Breast epithelium (tissue), 4 donors: ENCODE results near the gene TEX13A. TPM values are rescaled to one million over a fixed set of nuclear protein-coding genes. Genes with fewer than 3 reads are reported as not detected.

Source experiments
- DNase-seq, 2 donors: peaks; one replicate each; pipeline ENCODE4 v3.0.0-alpha.2; 2019; ENCODE audit warnings: low spot score in 2 of 2
- H3K27ac ChIP-seq, 2 donors: fragments of 200-600 bp; sonication (generic) in 1 of 2; one replicate each; pipeline ENCODE4 v1.5.1; 2016 to 2019; ENCODE audit warnings: mild to moderate bottlenecking in 1 of 2
- H3K27me3 ChIP-seq, 2 donors: fragments of 200-600 bp; sonication (generic) in 1 of 2; one replicate each; pipeline versions ENCODE4 v1.5.1 to v1.6.0; 2017 to 2019; ENCODE audit warnings: control low read depth in 1 of 2, mild to moderate bottlenecking in 1 of 2
- H3K36me3 ChIP-seq: fragments of 200-600 bp; one replicate; pipeline ENCODE4 v1.5.1; 2019
- H3K4me1 ChIP-seq, 2 donors: fragments of 200-600 bp; sonication (generic); one replicate each; pipeline ENCODE4 v1.5.1; 2016 to 2019; ENCODE audit warnings: control low read depth in 1 of 2
- H3K4me3 ChIP-seq, 3 donors: fragments of 200-600 bp; sonication (generic); 1 replicate in 2 of 3; 2 replicates in 1 of 3; pipeline ENCODE4 v1.5.1; 2016 to 2019; ENCODE audit warnings: mild to moderate bottlenecking in 3 of 3, moderate library complexity in 2 of 3
- H3K9me3 ChIP-seq, 2 donors: fragments of 200-600 bp; sonication (generic) in 1 of 2; one replicate each; pipeline ENCODE4 v1.5.1; 2016 to 2019; ENCODE audit warnings: control low read depth in 1 of 2
- POLR2A ChIP-seq: fragments of 450-650 bp; IDR thresholded peaks from one replicate; pipeline ENCODE4 v1.6.1; 2016; ENCODE audit warnings: antibody characterized with exemption, mild to moderate bottlenecking, moderate library complexity
- POLR2AphosphoS5 ChIP-seq, 3 donors: sonication (generic); formaldehyde crosslinking; IDR thresholded peaks; one replicate each; pipeline ENCODE4 v1.6.1; 2017; ENCODE audit warnings: antibody characterized with exemption in 3 of 3
- intact Hi-C: fragments of 100-400 bp; cut with DNase I; formaldehyde crosslinking; loops from one replicate; pipeline ENCODE4 v1.15.1; 2023; ENCODE audit warnings: low total_unique reads
- total RNA-seq, 3 donors: library from RNA; depleted of rRNA; stranded (reverse); fragments of >200 nt; gene quantifications; one replicate each; pipeline ENCODE4 v1.1.0, GENCODE V29; 2016
- TF ChIP-seq, protein P1 (sequence below), 3 donors: fragments of 450-650 bp; IDR thresholded peaks; one replicate each; pipeline ENCODE4 v1.5.1; 2016 to 2017; ENCODE audit warnings: antibody characterized with exemption in 3 of 3, mild to moderate bottlenecking in 3 of 3, moderate library complexity in 3 of 3

Gene TEX13A
- total RNA-seq, 3 donors from 2014 or later: not detected

DNA sequence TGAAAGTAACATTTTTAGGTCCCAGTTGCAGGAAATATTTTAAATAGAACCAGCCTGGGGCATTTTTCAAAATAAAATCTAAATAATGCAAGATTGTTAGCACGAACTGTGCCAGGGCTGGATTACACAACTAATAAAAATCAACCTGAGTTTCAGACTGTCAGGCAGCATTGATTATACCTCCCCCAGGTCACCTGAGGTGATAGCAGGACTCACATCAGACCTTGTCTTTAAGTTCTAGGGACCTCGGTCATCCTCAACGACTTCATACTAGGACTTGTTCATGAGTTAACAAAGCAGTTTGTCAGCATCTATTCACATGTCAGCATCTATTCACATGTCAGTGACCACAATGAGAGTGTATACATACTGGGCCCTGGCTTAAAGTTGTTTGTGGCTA, 8.7 kb upstream of the TEX13A start:
- Histone ChIP-seq H3K9me3 (no peaks in the 10 kb centered on the region), H3K27ac (no peak overlapping the region), H3K27me3 (peaks cover 0 to 35% of the 10 kb centered on the region in 2 donors), H3K4me1 (no peaks in the 10 kb centered on the region), H3K36me3 (no peaks in the 10 kb centered on the region), H3K4me3 (no peak overlapping the region)
- DNase-seq: no peak
- no peak for TF ChIP-seq POLR2A
- intact Hi-C loops: no loop called here

DNA sequence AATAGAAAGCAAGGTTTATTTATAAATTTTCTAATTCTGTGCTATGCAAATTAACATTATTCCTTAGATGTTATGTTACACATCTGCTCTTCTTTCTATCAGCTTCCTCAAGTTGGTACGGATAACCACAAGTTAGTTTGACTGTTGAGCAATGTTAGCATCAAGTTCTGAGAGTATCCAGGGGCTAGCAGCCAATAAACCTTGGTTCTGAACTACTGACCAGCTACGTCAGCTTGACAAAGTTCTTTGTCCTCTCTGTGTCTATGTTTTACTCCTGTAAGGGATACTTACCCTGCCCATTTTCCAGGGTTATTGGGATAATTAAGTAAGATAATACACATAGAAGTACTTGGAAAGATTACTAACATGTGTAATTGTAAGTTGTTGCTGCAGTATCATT, 8.1 kb upstream of the TEX13A start:
- no peak for DNase-seq
- intact Hi-C loops: no loop called here
- no peak overlapping the region for H3K4me3 ChIP-seq
- H3K27ac ChIP-seq: no peak overlapping the region
- H3K27me3 ChIP-seq: peaks cover 0 to 37% of the 10 kb centered on the region in 2 donors
- no peaks in the 10 kb centered on the region for H3K9me3 ChIP-seq
- H3K36me3 ChIP-seq: no peaks in the 10 kb centered on the region
- no peaks in the 10 kb centered on the region for H3K4me1 ChIP-seq
- TF ChIP-seq POLR2AphosphoS5 (IDR thresholded peaks at IDR 0.05) (no peak), POLR2A (no peak)
- TF ChIP-seq, protein P1, sequence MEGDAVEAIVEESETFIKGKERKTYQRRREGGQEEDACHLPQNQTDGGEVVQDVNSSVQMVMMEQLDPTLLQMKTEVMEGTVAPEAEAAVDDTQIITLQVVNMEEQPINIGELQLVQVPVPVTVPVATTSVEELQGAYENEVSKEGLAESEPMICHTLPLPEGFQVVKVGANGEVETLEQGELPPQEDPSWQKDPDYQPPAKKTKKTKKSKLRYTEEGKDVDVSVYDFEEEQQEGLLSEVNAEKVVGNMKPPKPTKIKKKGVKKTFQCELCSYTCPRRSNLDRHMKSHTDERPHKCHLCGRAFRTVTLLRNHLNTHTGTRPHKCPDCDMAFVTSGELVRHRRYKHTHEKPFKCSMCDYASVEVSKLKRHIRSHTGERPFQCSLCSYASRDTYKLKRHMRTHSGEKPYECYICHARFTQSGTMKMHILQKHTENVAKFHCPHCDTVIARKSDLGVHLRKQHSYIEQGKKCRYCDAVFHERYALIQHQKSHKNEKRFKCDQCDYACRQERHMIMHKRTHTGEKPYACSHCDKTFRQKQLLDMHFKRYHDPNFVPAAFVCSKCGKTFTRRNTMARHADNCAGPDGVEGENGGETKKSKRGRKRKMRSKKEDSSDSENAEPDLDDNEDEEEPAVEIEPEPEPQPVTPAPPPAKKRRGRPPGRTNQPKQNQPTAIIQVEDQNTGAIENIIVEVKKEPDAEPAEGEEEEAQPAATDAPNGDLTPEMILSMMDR (IDR thresholded peaks at IDR 0.05): no peak

DNA sequence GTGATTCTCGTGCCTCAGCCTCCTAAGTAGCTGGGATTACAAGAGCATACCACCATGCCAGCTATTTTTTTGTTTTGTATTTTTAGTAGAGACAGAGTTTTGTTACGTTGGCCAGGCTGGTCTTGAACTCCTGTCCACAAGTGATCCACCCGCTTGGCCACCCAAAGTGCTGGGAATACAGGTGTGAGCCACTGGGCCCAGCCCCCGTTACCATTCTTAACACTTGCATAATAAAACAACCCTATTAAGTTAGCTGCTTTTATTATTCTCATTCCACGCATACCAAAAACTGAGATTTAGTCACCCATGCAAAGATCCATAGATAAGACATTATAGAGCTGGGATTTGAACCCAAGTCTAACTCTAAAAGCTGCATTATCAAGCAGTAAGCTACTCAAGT, 6.0 kb upstream of the TEX13A start:
- DNase-seq: no peak
- Histone ChIP-seq H3K27me3 (peaks cover 0 to 37% of the 10 kb centered on the region in 2 donors), H3K9me3 (no peaks in the 10 kb centered on the region), H3K36me3 (no peaks in the 10 kb centered on the region), H3K27ac (no peak overlapping the region), H3K4me3 (no peak overlapping the region), H3K4me1 (no peaks in the 10 kb centered on the region)
- intact Hi-C loops: no loop called here
- no peak for TF ChIP-seq POLR2AphosphoS5 (IDR thresholded peaks at IDR 0.05)
- TF ChIP-seq, protein P1 (IDR thresholded peaks at IDR 0.05): no peak
- no peak for TF ChIP-seq POLR2A

DNA sequence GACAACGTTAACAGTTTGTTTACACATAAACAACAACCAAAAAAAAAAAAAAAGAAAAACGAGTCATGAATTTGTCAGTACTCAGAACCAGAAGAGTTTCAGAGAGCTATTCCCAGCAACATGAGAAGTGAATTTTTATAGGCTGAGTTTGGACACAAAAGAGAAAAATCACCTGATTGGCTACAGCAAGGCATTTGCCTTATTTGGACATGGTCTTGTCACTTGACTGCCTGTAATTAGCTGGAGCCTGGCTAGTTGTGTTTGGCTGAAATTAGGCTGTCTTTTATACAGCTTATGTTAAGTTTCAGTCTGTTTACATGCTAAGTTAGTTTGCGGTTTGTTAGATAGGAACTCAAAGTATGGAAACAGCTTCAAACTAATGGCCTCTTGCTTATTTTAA, 880 bp upstream of the TEX13A start:
- TF ChIP-seq POLR2A (no peak), POLR2AphosphoS5 (IDR thresholded peaks at IDR 0.05) (no peak)
- TF ChIP-seq, protein P1 (IDR thresholded peaks at IDR 0.05): no peak
- Histone ChIP-seq H3K4me3 (no peak overlapping the region), H3K36me3 (no peaks in the 10 kb centered on the region), H3K27ac (no peak overlapping the region), H3K27me3 (peaks cover 0 to 40% of the 10 kb centered on the region in 2 donors), H3K9me3 (no peaks in the 10 kb centered on the region), H3K4me1 (no peaks in the 10 kb centered on the region)
- DNase-seq: no peak
- intact Hi-C loops: no loop called here

DNA sequence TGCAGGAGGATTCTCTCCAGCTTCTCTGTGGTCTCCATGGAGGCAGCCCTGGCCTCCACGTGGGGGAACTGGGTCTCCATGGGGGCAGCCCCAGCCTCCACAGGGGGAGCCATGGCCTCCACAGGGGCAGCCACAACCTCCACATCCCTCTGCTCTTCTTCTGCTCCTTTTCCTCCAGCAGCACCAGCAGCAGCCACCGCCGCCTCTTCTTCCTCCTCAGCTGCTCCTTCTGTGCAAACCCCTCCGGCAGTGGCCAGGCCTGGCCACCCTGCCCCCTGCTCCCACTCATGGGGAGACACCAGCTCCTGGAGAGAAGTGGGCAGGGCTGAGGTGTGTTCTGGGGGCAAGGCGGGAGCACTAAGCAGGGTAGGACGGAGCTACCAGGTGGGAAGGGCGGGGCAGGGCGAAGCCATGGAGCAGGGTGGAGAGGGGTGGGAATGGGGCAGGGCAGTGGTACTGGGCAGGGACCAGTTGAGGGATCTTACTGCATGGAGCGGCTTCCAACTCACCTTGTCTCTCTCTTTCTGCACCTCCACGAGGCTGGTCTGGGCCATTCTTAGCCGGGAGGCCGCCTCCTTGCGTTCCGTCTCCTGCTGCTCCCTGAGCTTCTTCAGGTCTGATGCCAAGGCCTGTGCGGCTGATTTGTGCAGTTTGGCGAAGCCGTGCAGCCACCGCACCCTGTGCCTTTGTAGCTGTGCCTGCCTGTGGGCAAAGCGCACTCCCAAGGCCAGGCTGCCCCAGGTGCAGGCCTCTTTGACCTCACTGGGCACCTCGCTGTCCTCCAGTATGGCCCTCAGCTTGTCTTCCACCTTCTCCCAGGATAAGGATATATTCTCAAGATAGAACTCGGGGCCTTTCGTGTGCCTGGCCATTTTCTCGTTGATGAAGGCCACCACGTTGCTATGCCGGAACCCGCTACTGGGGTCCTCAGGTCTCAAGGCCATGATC, 766 bp downstream of the TEX13A start:
- Histone ChIP-seq H3K9me3 (no peaks in the 10 kb centered on the region), H3K27ac (no peak overlapping the region), H3K4me1 (no peaks in the 10 kb centered on the region), H3K27me3 (peaks cover 0 to 31% of the 10 kb centered on the region in 2 donors), H3K36me3 (no peaks in the 10 kb centered on the region), H3K4me3 (no peak overlapping the region)
- DNase-seq: no peak
- intact Hi-C loops: no loop called here
- TF ChIP-seq POLR2A (no peak), POLR2AphosphoS5 (IDR thresholded peaks at IDR 0.05) (no peak)
- TF ChIP-seq, protein P1 (IDR thresholded peaks at IDR 0.05): no peak
